ENCODE data around the gene ELMO2.
"Not testable (repeated sequence)": the region's sequence is repeated elsewhere in the genome, so short reads cannot be mapped to it uniquely, and the experiment has no call there.

The ELMO2 gene

DNA sequence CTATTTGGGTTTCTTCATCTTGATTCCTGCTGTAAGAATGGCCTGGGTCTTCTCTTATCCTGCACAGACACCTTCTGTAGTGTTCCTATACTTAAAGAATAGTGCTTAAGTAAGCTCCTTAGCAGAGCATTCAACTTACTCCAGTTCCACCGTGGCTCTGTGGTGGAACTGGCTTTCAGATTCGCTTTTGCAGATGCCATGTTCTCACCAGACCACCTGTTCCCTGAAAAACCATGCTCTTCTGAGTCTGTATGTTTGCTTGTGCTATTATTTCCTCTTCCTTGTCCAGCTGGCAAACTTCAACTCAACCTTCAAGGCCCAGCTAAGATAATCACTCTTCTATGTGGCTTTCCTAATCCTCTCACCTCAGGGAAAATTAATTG, 4.9 kb downstream of the ELMO2 start:
- DNase-seq: peak in 1 of 5 donors; percentile 64

DNA sequence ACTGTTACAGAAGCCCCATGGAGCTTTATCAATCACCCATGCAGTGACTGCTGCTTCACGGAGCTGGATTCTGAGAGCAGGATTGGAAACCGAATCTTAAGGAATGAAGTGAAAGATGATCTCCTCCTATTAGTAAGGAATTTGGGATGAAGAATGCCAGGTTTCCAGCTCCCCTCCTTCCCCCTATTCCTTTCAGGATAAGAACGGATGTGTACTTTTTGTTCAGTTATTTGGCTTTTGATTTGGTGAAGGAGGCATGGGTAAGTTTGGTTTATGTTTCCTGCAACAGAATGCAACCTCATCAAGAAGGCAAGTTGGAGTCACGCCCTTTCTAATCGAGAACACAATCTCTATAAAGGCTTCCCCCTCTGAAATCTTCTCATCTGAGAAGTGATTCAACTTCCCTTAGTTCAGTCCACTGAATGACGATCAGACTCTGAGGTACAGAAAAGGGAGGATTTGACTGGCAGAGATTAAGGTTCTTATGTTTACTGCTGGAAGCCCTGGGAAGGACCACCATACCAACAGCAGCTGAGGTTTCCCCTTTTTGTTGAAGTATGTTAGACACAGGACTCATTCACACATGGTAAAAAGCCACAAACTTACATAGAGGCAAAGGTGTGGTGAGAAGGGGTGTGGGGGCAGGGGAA, 5.5 kb downstream of the ELMO2 start:
- peak in 3 of 5 donors; percentile 15 to 82 (median 18) for DNase-seq

DNA sequence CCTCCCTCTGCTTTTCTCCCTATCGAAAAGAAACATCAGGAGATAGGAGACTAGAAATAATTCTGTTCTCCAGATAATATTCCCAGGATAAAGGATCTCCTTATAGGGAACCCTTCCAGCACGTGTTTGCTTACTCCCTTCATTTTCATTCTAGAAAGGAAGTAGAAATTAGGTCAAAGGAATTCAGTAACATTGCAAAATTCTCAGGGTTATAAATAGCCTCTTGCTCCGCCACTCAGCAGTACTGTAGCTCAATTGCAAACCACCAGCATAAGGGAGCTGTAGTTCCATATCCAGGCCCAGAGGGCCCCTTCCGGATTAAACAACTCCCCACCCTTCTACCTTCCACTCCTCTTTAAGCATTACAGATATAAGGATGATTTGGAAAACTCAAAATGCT, 6.2 kb downstream of the ELMO2 start:
- no peak for DNase-seq

- DNase-seq: peak in 1 of 5 donors; percentile 35
These were observed 7.0 kb downstream of the ELMO2 start for GRCh38 chr20:46399401-46399800.

DNA sequence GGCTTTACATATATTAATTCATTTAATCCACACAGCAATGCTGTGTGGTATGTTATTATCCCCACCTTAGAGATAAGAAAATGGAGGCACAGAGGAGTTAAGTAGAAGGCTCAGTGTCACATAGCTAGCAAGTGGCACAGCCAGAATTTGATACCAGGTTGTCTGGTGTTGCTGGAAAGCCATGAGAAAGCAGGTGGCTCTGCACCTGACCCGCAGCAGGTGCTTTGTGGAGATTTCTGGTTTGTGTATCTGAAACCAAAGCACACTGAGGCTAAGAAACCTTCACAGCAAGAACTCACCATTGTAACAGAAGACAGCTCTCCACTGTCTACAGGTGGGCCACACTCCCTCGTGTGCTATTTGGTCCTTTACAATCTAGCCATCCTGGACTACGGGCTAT, 7.5 kb downstream of the ELMO2 start:
- no peak for DNase-seq

- no peak for DNase-seq
These were observed 10.2 kb downstream of the ELMO2 start for GRCh38 chr20:46396052-46396740.

DNA sequence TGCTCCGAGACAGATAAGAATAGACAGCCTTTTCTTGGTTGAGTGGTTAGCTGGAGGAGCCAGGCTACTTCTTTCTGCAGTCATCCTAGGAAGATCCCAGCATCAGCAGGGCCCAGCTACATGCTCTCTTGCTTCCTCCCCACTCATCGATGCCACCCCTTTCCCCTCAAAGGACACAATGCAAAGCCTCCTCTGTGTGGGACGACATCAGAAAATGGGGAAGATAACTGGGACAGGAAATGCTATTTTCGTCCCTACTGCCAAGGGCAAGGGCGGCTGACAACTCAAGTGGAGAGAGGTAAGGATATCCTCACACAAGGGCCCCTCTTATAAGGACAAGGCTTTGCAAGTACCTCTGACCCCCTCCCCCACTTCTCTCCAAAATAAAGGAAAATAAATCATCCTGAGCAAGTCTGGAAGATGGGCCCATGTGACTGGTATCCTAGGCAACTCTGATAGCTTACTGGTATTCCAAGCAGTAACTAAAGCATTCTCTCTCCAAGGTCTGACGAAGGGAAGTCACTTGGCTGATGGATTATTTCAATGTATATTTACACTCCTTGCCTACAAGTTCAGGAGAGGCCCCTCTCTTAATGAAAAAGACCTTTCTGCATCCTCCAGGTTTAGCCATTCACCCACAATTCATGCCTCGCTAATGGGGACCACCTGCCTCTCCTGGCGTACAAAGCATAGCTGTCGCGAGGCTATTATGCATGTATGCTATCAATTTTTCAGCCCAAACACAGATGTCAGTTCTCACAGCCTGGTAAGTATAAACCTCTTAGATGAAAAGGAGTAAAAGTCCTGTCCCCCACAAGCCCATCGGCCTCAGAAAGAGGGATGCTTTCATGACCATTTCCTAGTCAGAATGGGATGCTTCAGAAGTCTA, 11.3 kb downstream of the ELMO2 start:
- DNase-seq: no peak

GRCh38 chr20:46393967-46394366, 12.4 kb downstream of the ELMO2 start:
- no peak for DNase-seq

DNA sequence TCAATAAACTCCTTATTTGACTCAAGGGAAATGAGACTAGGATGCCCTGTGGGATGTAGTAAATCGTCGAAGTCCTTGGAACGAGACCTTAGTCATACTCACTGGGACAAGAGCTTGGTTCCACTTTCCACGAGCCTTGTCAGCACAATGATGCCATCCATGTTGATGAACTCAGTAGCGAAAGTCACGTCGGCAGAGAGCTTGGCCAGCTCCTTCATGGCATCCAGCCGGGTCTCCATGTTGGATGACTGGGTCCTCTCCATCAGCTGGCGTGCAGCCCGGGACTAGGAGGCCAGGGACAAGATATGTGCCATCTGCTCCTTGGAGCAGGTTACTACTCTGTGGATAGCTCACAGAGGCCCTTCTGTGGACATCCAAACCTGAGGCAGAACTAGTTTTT, 17.5 kb downstream of the ELMO2 start:
- DNase-seq: no peak

GRCh38 chr20:46388201-46388836, 18.1 kb downstream of the ELMO2 start:
- DNase-seq: no peak

- DNase-seq: not testable (repeated sequence)
These were observed 19.4 kb downstream of the ELMO2 start for GRCh38 chr20:46387054-46387453.

DNA sequence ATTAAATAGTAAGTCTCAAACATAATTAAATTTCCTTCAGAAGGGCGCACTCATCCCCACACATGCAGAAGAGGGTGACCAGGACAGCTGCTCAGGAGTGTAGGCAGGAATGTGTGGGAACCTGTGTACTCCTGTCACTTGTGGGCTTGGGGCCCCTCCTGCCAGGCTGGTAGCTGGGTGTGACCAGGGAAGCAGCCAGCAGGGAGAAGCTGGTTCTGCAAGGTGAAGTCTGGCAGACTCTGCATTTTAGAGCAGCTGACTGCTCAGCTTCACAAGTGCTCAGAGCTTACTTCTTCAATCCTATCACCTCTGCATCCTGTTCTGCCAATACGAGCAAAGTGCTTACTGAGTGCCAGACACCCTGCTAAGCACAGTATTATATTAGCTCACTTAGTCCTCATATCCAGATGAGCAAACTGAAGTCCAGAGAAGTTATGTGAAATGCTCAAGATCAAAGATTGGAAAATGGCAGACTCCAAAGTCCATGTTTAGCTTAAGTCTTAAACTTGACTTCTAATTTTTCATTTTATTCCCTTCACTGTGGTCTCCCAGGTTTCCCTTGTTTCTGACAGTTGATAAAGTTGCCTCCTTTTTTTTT, 27.9 kb downstream of the ELMO2 start:
- DNase-seq: no peak

- no peak for DNase-seq
These were observed 28.9 kb downstream of the ELMO2 start for GRCh38 chr20:46377518-46377917.

DNA sequence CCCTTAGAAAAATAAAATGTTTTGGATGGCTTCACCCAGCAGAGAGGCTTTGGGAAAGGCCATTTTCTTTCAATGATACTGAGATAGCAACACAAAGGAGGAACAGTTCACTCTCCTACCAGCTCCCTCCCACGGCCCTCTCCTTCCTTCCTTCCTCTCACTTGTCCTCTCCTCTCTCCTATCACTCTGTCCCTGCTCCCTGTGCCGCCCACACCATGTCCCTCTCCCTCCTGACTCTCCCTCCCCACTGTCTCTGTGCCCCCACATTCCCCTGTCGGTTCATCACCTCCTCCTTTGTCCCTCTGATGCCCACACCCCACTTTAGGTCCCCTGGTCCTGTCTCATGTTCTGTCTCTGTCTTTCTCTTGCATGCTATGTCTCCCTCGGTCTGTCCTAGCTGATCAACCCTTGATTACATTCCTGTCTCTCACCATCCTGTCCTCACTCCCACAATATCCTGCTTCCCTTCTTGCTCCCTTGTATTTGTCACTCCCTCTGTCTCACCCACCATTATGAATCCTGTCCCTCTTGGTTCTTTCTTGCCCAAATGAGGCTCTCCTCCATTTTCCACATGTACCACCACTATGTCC, 30.1 kb downstream of the ELMO2 start:
- DNase-seq: no peak

DNA sequence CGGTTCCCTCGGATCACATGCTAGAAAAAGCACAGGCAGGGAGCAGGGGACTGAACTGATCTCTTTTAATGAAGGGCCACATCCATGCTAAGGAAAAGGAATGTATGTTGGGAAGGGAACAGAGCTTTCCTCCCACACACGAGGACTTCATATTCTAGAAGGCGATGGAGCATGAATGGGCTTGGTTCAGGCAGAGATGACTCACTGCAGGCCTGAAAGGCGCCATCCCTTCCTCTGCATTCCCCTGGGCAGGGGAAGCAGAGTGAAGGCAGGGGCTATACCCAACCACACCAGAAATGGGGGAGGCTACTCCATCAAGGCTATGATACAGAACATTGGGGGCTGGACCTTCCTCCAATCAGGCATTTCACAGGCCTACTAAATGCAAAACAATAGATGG, 30.6 kb downstream of the ELMO2 start:
- DNase-seq: no peak

DNA sequence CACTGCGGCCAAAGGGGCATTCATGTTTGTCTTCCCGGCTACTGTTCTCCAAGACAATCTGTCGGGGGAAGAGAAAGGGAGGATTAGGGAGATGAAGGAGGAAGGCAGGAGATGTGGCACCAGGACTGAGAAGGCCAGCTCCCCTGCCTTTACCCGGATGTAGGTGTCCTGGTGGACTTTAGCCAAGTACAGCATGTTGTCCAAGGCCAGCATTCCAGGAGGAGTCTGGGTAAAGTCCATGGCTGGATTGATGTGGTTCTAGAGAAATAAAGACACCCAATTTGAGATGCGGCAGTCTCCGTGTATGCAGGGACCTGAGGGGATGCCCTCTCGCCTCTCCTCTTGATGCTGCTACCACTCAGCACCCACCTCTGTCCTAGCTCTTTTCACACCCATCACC, 32.0 kb downstream of the ELMO2 start:
- no peak for DNase-seq

GRCh38 chr20:46371656-46372055, 34.8 kb downstream of the ELMO2 start:
- DNase-seq: no peak

- no peak for DNase-seq
These were observed 37.5 kb downstream of the ELMO2 start for GRCh38 chr20:46368902-46369268.

- no peak for DNase-seq
These were observed 38.2 kb downstream of the ELMO2 start for GRCh38 chr20:46367967-46368901.

- no peak for DNase-seq
These were observed 39.2 kb downstream of the ELMO2 start for GRCh38 chr20:46367234-46367633.

GRCh38 chr20:46366826-46367225, 39.6 kb downstream of the ELMO2 start:
- no peak for DNase-seq

Measured in T-helper 1 cell (primary cell).